ENCODE data around the gene CCDC17.

- TF ChIP-seq CHD2 (IDR thresholded peaks at IDR 0.05; ENCODE audit: low read length) (no peak), SUZ12 (IDR thresholded peaks at IDR 0.05; ENCODE audit: low read length) (no peak), CTCF (IDR thresholded peaks at IDR 0.05; ENCODE audit: control extremely low read depth in 1 of 3, insufficient read depth in 1 of 3, low read depth in 1 of 3, low read length in 3 of 3) (no peak), CEBPB (IDR thresholded peaks at IDR 0.05; ENCODE audit: low read depth, low read length) (no peak), GTF2F1 (IDR thresholded peaks at IDR 0.05; ENCODE audit: borderline replicate concordance, low read depth, low read length) (no peak), MAX (IDR thresholded peaks at IDR 0.05) (no peak), POLR2A (IDR thresholded peaks at IDR 0.05; ENCODE audit: control extremely low read depth in 1 of 2, low read depth in 2 of 2, low read length in 2 of 2) (no peak)
These were observed 43.7 kb upstream of the CCDC17 start for GRCh38 chr1:45667321-45668111.
